Sigmoid colon (tissue), 7 donors: Measurements from ENCODE around the gene ZNF211. TPM values are rescaled to one million over a fixed set of nuclear protein-coding genes. Genes with fewer than 3 reads are reported as not detected.

Source experiments
- DNase-seq: peaks from one replicate; pipeline ENCODE4 v3.0.0-alpha.2; 2019
- H3K27ac ChIP-seq, 4 donors: fragments of 200-600 bp; sonication (generic); one replicate each; pipeline ENCODE4 v1.5.1; 2016 to 2019; ENCODE audit warnings: mild to moderate bottlenecking in 1 of 4
- H3K27me3 ChIP-seq, 3 donors: fragments of 200-600 bp; sonication (generic); one replicate each; pipeline ENCODE4 v1.5.1; 2019; ENCODE audit warnings: mild to moderate bottlenecking in 1 of 3
- H3K36me3 ChIP-seq, 4 donors: fragments of 200-600 bp; sonication (generic); one replicate each; pipeline ENCODE4 v1.5.1; 2016 to 2019
- H3K4me1 ChIP-seq, 4 donors: fragments of 200-600 bp; sonication (generic); one replicate each; pipeline ENCODE4 v1.5.1; 2017 to 2019
- H3K4me3 ChIP-seq, 4 donors: fragments of 200-600 bp; sonication (generic); one replicate each; pipeline ENCODE4 v1.5.1; 2017 to 2019; ENCODE audit warnings: mild to moderate bottlenecking in 2 of 4, moderate library complexity in 1 of 4
- H3K9me3 ChIP-seq, 4 donors: fragments of 200-600 bp in 3 of 4; sonication (generic) in 3 of 4; one replicate each; pipeline versions ENCODE4 v1.5.1 to v1.6.1; 2013 to 2019
- EP300 ChIP-seq, 4 donors: sonication (generic); formaldehyde crosslinking; IDR thresholded peaks; one replicate each; pipeline ENCODE4 v1.6.1; 2017; ENCODE audit warnings: antibody characterized with exemption in 4 of 4
- POLR2A ChIP-seq, 2 donors: fragments of 450-650 bp; IDR thresholded peaks; one replicate each; pipeline ENCODE4 v1.6.1; 2016; ENCODE audit warnings: antibody characterized with exemption in 2 of 2, mild to moderate bottlenecking in 2 of 2, moderate library complexity in 2 of 2
- POLR2AphosphoS5 ChIP-seq, 4 donors: sonication (generic); formaldehyde crosslinking; IDR thresholded peaks; one replicate each; pipeline ENCODE4 v1.6.1; 2017; ENCODE audit warnings: antibody characterized with exemption in 4 of 4
- WGBS, 2 donors: extraction: QIAGEN DNeasy Blood & Tissue Kit; methylation state at CpG; one replicate each; pipeline ENCODE4 v1.1.7; 2013; 5-methylcytosine and 5-hydroxymethylcytosine counted together
- intact Hi-C: fragments of 100-400 bp; cut with DNase I; formaldehyde crosslinking; loops from one replicate; pipeline ENCODE4 v1.15.1; 2023
- polyA plus RNA-seq, 3 donors: library from polyadenylated mRNA; stranded (reverse); fragments of 200-250 nt; gene quantifications; one replicate each; pipeline ENCODE4 v1.2.3, GENCODE V29; 2013
- total RNA-seq, 4 donors: library from RNA; depleted of rRNA; stranded (reverse); fragments of >200 nt; gene quantifications; one replicate each; pipeline ENCODE4 v1.1.0, GENCODE V29; 2016
- TF ChIP-seq, protein P1 (sequence below), 4 experiments: fragments of 450-650 bp in 3 of 4; fragments of 200-600 bp in 1 of 4; IDR thresholded peaks; one replicate each; pipeline ENCODE4 v1.5.1; 2016 to 2019; ENCODE audit warnings: antibody characterized with exemption in 4 of 4, mild to moderate bottlenecking in 3 of 4, moderate library complexity in 2 of 4
- donor health status: healthy with polysubstance abuse.
- donor health status: Bipolar disorder and iron deficiency.
- donor health status: healthy.

The ZNF211 gene
- total and polyA plus RNA-seq, 7 donors: 1.8 to 14.4 (median 11.8) TPM

DNA sequence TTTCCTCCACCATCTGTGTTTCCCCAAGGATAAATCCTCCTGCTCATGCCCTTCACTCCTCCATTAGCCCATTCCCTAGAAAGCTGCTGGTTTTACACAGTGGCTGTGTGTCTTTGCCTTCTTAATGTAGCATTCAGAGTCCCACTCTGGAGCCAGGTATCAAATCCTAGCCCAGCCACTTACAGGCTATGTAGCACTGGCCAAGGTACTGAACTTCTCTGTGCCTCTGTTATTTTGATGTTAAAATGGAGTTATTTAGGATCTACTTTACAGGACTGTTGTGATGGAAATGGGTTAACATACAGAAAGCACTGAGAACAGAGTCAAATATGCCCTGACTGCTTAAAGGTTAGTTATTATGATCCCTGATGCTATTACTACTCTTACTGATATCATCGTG lies 34.3 kb downstream of the ZNF211 start:
- Histone ChIP-seq H3K27ac (no peak overlapping the region), H3K4me1 (peaks cover 0 to 13% (median 6%) of the 10 kb centered on the region in 4 donors), H3K4me3 (no peak overlapping the region), H3K9me3 (no peaks in the 10 kb centered on the region), H3K36me3 (no peaks in the 10 kb centered on the region), H3K27me3 (no peaks in the 10 kb centered on the region)
- TF ChIP-seq POLR2AphosphoS5 (IDR thresholded peaks at IDR 0.05) (no peak), EP300 (IDR thresholded peaks at IDR 0.05) (no peak), POLR2A (IDR thresholded peaks at IDR 0.05) (no peak)
- TF ChIP-seq, protein P1, sequence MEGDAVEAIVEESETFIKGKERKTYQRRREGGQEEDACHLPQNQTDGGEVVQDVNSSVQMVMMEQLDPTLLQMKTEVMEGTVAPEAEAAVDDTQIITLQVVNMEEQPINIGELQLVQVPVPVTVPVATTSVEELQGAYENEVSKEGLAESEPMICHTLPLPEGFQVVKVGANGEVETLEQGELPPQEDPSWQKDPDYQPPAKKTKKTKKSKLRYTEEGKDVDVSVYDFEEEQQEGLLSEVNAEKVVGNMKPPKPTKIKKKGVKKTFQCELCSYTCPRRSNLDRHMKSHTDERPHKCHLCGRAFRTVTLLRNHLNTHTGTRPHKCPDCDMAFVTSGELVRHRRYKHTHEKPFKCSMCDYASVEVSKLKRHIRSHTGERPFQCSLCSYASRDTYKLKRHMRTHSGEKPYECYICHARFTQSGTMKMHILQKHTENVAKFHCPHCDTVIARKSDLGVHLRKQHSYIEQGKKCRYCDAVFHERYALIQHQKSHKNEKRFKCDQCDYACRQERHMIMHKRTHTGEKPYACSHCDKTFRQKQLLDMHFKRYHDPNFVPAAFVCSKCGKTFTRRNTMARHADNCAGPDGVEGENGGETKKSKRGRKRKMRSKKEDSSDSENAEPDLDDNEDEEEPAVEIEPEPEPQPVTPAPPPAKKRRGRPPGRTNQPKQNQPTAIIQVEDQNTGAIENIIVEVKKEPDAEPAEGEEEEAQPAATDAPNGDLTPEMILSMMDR (IDR thresholded peaks at IDR 0.05): no peak
- DNase-seq: no peak
- intact Hi-C loops: no loop called here
- 82 to 84% methylated on average over 1 of the region's 1 CpG for WGBS, 2 donors

DNA sequence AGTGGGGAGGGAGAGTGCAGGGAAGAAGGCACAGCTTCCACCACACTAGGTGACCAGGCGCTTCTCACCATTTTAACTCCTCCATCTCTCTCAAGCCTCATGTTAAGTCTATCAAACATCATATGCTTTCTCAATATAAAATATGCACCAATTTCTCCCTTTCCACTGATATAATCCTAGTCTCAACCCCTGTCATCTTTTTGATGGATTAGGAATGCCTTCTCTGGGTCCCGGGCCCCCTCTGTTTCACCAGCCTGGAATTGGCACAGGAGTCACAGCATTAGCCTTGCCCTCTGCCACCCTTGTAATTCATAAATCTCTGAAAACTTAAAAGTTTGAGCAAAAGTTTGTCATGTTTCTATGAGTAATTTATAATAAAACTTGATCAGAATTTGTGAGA lies 35.7 kb downstream of the ZNF211 start, which contains the start of gene ZSCAN4:
Gene ZSCAN4 (plus strand): TSS at position 301 of the 400 bp plus-strand sequence. CDS start 7,211 bp downstream, outside the sequence.
- Histone ChIP-seq H3K9me3 (no peaks in the 10 kb centered on the region), H3K4me3 (no peak within 1 kb of the TSS), H3K4me1 (peaks cover 0 to 12% (median 4%) of the 10 kb centered on the region in 4 donors), H3K27me3 (no peaks in the 10 kb centered on the region), H3K36me3 (no peaks in the 10 kb centered on the region), H3K27ac (no peak within 1 kb of the TSS)
- TF ChIP-seq POLR2AphosphoS5 (IDR thresholded peaks at IDR 0.05) (no peak), EP300 (IDR thresholded peaks at IDR 0.05) (no peak), POLR2A (IDR thresholded peaks at IDR 0.05) (no peak)
- TF ChIP-seq, protein P1 (IDR thresholded peaks at IDR 0.05): no peak
- WGBS, 2 donors: 93% methylated on average over 2 of the region's 2 CpGs
- intact Hi-C loops: no loop called here
- DNase-seq: no peak

DNA sequence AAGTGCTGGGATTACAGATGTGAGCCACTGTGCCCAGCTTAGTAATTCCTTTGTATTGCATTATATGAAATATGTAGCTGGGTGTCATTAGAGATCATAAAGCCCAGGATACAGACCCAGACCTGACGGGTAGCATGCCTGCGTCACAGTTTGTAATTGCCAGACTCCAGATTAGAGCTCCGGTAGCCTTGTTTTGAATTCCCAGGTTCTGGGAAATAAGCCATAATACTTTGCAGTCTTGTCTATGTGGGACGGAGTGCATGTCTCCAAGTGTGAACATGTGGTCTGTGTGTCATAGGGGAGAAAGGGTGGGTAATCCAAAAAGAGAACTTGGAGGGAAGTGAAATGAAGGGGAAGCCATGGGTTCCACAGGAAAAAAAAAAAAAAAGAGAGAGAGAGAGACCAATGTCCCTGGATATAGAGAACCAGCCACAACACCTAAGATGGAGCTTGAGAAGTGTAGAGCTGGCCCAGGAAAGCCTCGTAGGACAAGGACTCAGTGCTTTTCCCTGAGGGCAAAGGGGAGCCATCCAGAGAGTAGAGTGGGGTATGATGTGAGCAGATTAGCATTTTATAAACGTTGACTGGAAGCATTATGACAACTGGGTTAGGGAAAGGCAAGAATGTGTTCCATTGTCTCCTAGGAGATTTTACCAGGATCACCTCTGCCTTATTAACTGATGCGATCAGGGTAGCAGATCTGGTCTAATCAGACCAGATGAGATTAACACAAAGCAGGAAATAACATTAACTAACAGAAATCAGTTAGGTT lies 38.3 kb downstream of the ZNF211 start:
- 70 to 71% methylated on average over 7 of the region's 7 CpGs for WGBS, 2 donors
- Histone ChIP-seq H3K4me3 (no peak overlapping the region), H3K36me3 (no peaks in the 10 kb centered on the region), H3K4me1 (no peaks in the 10 kb centered on the region), H3K27ac (no peak overlapping the region), H3K27me3 (no peaks in the 10 kb centered on the region), H3K9me3 (peaks cover 0 to 3% (median 0%) of the 10 kb centered on the region in 4 donors)
- no peak for TF ChIP-seq EP300 (IDR thresholded peaks at IDR 0.05)
- no peak for TF ChIP-seq POLR2A (IDR thresholded peaks at IDR 0.05)
- TF ChIP-seq, protein P1 (IDR thresholded peaks at IDR 0.05): no peak
- no peak for DNase-seq
- intact Hi-C loops: no loop called here

DNA sequence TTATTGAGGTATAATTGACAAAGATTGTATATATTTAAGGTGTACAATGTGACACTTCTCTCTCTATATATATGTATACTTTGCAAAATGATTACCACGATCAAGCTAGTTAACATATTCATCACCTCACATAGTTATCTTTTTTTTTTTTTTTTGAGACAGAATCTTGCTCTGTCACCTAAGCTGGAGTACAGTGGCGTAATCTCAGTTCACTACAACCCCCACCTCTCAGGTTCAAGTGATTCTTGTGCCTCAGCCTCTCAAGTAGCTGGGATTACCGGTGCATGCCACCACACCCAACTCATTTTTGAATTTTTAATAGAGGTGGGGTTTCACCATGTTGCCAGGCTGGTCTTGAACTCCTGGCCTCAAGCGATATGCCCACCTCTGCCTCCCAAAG lies 39.5 kb downstream of the ZNF211 start:
- WGBS, 2 donors: 77 to 79% methylated on average over 4 of the region's 4 CpGs
- Histone ChIP-seq H3K9me3 (peaks cover 0 to 3% (median 0%) of the 10 kb centered on the region in 4 donors), H3K4me3 (no peak overlapping the region), H3K27me3 (no peaks in the 10 kb centered on the region), H3K4me1 (no peaks in the 10 kb centered on the region), H3K27ac (no peak overlapping the region), H3K36me3 (no peaks in the 10 kb centered on the region)
- intact Hi-C loops: no loop called here
- DNase-seq: no peak
- TF ChIP-seq, protein P1 (IDR thresholded peaks at IDR 0.05): no peak
- TF ChIP-seq POLR2AphosphoS5 (IDR thresholded peaks at IDR 0.05) (no peak), POLR2A (IDR thresholded peaks at IDR 0.05) (no peak), EP300 (IDR thresholded peaks at IDR 0.05) (no peak)
